HG02588 (cell line): ENCODE results near the gene WDFY3.
"Not testable (repeated sequence)": the region's sequence is repeated elsewhere in the genome, so short reads cannot be mapped to it uniquely, and the experiment has no call there.

Source experiments
- ATAC-seq: cut with Tn5 transposase; IDR thresholded peaks from one replicate; pipeline ENCODE4 v1.9.1; 2021; ENCODE audit warnings: mild to moderate bottlenecking, moderate library complexity; ENCODE audit not compliant: unreplicated experiment

Gene WDFY3

DNA sequence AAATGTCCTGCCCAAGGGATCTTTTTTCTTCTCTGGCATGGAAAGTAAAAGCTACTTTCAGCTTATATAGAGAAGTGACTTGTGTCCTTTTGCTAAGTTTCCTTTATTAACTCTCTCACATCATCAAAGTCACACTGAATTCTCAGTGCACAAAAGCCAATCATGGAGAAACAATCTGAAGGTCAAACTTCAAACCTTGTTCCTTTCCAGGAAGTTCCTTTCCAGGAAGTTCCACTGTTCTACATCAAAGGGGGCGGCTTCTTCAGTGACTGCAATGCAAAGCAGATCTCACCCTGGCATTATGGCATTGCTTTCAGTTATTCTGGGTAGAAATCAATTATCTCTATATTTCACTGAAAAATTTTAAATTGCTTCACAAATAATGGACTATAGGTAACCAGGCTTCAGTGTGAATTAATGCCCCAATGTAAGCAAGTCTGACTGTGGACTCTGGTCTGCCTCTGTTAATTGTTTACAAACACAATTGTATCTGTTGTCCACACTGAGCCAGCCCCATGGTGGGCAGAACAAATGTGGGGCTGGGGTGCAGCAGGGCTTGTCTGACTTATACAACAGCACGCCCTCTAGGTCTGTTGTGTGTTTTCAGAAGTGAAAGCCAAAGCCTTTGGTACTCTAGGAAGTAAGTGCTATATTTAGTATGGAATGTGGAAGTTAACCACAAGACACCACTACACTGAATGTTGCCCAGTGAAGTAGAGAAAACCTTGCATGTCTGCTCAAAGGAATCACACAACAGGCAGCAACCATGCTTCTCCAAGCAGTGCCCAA is 284.8 kb downstream of the WDFY3 start:
- no peak for ATAC-seq

DNA sequence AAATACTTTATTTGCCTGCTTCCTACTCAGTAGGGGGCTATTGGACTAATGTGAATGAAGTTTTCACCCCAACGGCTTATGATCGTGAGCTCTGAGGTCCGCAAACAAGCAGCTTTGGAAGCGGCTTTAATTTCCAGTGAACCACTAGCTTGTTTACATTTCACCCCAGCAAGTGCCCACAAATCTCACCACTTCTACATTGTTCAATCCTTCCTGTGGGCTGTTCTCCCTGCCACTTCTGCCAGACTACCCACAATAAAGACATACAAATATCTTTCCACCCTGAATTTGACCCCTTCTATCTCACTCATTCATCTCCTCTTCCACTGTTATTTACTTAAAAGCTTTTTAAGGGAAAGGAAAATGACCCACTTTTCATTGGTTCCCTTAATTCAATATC is 285.5 kb downstream of the WDFY3 start:
- ATAC-seq = no peak

DNA sequence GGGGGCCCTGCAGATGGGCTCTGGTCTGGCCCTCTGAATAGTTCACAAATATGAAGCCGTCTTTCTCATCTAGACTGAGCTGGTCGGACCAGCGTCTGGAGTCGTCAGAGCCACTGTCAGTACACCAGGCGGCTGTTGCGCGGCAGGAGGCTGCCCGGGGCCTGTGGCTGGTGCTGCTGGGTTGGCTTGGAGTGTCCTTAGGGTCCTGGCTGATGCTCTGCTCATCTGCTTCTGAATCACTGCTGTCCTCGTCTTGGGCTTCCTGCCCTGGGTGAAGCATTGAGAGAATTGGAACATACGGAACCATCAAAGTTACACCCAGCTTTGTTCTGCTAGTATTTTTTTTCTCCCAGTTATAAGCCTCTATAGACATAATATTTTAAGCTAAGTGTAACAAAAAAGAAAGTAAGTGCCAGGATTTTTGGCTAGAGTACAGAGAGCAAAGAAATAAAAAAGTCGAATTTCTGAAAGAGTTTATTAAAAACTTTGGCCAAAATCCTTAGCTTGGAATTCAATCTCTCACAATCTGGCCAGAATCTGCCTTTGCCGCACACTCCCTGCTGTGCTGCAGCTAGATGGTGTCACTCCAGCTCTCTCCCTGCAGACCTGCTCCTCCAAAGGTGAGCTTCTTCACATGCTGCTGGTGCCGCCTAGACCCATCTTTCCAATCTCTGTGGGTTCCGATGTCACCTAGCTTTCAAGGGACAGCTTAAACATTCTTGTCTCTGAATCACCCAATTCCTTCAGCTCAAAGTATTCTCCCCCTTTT is 287.3 kb downstream of the WDFY3 start:
- no peak for ATAC-seq

DNA sequence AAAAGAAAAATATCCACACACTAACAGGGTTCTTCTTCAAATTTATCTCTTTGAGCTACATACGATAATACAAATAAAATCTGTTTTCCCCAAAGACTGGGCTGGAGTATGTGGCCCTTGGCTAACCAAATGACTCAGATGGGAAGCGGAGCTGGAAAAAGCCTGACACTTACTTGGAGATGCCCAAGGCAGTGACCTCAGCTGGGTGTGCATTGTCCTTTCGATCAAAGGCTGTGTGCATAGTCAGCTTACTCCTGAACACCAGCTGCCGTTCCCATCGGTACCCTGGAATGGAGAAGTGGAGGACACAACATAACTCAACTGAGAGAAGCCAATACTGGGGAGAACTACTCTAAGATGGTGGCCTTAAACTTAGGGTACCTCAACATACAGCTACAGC is 288.5 kb downstream of the WDFY3 start:
- no peak for ATAC-seq

DNA sequence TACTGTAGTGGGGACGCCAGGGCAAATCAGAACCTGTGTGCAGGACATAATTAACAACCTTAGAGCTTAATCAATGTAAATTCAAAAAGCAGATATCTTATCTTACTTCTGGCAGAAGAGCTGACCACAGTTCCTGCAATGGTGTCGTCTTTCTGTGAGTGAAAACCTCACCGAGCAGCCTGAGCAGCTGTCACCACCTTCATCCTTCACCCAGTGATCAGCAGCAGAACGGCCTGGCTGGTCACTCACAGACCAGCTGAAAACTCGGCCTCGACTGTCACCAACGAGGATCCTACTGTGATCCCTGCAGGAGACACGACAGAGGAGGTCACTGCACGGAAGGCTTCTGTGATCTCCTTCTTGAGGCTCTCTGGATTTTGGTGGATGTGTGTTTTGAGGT is 289.4 kb downstream of the WDFY3 start:
- ATAC-seq = no peak

DNA sequence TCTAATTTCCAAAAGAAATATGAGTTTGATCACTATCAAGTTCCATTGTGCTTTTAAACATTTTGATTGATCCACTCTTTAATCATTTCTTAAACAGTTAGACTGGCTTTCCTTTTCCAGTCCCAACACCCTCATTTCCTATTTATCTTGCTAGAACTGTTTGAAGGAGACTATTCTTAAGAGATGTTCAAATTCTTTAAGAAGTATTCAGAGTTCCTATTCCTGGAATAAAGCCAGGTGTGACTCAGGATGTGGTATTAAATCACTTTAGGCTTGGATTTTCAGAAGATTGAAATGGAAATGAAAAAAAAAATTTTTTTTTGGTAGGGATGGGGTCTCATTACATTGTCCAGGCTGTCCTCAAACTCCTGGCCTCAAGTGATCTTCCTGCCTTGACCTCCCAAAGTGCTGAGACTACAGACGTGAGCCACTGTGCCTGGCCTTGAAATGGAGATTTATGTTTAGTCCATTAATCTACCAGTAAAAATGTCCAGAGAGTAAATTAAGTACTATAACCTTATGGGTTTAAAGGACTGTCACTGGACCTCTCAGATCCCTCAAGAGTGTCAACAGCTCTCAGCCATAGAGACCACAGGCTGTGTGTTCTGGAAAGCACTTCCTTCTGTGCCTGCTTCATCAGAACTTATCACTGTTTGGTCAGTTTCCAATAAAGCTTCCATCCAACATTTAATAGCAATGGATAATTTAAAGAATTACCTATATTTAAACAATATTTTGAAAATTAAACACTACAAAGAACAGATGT is 292.8 kb downstream of the WDFY3 start:
- ATAC-seq = no peak

DNA sequence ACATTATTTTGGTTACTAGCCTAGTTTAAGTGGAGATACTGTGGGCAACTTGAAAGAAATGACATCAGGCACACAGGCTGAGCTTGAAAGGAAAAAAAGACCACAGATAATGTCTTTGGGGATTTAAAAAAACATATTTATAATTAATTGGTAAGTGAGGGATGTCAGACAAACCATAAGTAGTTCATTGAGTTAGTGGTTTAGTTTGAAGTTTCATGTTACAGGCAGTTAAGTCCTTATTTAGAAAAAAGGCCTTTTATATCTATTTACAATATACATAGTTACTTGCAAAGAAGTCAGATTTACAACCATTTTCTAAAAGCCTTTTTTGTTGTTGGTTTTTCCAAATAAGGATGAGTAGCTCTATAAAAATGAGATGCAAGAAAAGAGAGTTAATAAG is 294.3 kb downstream of the WDFY3 start:
- ATAC-seq = no peak

DNA sequence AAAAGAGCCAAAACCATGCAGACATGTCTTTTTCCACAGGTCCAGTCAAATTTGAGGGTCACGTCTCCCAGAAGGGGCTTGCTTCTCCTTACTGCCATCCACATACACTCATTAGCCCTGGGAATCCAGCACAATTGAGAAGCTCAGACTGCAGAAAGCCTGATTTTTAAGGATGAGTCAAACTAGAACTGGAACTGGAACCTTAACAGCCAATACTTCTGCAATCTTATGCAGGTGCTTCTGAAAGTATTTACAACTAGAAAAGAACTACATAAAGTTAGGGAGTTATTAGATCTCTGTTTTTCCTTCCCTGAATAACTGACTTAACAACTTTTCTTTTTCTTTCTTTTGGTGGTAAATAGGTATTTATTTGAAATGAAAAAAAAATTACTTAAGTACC is 297.3 kb downstream of the WDFY3 start:
- ATAC-seq = no peak

DNA sequence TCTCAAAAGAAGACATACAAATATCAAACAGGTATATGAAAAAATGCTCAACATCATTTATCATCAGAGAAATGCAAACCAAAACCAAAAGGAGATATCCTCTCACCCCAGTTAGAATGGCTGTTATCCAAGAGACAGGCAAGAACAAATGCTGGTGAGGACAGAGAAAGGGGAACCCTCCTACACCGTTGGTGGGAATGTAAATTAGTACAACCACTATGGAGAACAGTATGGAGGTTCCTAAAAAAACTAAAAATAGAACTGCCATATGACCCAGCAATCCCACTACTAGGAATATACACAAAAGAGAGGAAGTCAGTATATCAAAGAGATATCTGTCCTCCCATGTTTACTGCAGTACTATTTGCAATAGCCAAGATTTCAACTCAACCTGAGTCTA is 300.1 kb downstream of the WDFY3 start:
- no peak for ATAC-seq

DNA sequence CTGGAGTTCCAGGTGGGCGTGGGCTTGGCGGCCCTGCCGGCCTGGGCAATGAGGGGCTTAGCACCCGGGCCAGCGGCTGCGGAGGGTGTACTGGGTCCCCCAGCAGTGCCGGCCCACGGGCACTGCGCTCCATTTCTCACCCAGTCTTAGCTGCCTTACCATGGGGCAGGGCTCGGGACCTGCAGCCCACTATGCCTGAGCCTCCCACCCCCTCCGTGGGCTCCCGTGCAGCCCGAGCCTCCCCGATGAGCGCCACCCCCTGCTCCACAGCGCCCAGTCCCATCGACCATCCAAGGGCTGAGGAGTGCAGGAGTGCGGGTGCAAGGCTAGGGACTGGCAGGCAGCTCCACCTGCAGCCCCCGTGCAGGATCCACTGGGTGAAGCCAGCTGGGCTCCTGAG is 301.7 kb downstream of the WDFY3 start:
- not testable (repeated sequence) for ATAC-seq

DNA sequence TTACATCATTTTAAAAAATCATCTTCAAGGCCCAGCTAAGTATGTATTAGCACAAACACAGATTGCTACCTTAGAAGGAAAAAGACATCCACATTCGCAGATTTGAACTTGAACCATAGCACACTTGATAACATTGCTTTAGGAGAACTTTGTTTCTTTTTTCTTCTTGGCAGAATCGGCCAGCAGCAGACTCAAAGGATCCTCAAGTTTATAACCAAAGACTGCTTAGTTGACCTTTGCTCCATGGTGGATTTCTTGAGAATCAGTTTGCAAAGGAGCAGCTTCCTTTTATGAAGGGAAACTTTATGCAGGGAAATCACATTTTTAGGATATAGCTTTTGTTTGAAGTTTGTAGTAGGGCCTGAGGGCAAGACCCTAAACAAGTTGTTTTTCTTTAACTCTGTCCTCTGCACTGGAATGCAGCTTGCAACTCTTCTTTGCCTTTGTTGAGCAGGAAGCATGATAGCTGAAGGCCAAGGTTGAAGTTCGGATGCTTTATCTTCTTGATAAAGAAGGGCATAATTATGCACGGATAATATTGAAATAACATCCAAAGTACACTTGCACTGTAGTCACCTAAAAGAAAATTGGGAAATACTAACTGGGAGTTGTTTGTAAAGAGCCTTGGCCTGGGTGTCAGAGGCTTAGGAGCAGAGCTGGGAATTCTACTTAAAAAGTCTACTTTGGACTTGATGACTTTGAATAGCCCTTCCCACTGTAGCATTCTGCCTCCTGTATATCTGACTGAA is 305.1 kb downstream of the WDFY3 start:
- ATAC-seq = no peak

DNA sequence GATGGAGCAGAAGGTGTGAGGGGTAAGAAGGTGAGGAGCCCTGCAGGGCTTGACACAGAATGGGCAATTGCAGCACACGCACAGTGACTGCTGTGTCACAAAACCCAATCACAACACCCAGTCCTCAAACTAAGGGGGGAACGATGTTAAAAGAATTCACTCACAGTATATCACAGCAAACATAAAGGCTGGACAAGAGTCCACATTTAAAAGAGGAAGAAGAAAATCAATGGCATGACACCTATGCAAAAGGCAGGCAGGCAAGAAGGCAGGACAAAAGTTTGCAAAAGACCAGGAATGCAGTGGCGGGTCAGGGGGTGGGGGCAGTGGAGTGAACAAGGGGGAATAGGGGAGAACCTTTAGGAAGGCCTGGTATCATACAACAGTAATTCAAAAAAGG is 305.9 kb downstream of the WDFY3 start:
- no peak for ATAC-seq

DNA sequence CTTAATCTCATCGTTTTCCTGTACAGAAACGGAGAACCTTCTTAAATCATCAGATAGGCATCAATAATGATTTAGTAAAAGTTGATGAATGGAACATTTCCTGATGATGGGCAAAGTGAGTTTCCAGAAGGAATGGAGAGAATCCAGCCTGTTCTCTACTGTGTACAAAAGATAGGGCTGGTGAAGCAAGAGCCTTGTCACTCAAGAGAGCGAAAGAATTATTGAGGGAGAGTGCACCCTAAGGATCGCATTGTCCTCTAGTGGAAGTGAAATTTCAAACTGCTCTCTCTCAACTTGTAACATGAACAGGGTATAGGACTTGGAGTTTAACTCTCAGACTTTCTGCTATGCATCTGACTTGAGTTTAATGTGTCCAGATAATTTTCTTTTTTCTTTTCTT is 314.0 kb downstream of the WDFY3 start:
- ATAC-seq = no peak

DNA sequence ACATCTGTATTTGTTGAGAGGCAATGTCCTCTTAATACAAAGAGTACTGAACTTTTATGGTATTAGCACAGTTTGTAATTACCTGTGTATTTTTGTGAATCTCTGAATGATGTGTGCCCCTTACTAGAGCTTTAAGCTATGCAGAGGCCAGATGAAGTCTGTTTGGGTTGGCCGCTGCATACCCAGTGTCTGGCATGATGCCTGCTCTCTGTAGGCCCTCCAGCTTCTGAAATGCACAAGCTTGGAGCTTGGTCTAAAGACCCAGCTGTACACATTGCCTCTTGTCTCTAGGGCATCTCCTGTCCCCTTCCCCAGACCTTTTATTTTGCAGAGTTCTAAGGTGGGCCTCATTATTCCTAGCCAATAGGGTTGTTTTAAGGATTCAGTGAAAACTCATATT is 315.0 kb downstream of the WDFY3 start:
- no peak for ATAC-seq

DNA sequence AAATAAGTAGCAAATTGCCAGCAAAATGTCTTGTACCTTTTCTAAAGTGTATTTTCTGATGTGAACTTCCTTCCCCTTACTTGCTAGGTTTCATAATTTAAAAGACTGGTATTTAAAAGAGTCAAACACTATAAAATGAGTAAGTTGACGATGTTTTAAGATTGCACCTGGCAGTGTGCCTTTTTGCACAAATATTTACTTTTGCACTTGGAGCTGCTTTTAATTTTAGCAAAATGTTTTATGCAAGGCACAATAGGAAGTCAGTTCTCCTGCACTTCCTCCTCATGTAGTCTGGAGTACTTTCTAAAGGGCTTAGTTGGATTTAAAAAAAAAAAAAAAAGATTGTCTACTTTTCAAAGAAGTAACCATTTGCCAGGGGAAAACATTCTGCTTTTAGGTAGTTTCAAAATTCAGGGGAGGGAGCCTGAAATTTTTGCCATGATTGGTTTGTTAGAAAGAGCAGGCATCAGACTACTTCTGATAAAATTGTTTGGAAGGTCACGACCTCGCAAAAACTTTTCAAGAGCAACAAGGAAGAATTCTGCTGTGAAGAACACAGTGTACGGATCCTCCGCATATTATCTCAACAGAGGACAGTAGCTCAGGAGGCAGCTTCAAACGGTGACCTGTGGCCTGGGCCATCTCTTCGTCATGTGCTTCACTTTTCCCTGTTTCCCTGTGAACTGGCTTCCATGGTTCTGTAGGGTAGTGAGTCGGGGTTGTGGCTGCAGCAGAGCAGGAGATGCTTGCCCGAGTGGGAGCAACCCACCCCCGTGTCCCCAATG is 317.4 kb downstream of the WDFY3 start:
- no peak for ATAC-seq

DNA sequence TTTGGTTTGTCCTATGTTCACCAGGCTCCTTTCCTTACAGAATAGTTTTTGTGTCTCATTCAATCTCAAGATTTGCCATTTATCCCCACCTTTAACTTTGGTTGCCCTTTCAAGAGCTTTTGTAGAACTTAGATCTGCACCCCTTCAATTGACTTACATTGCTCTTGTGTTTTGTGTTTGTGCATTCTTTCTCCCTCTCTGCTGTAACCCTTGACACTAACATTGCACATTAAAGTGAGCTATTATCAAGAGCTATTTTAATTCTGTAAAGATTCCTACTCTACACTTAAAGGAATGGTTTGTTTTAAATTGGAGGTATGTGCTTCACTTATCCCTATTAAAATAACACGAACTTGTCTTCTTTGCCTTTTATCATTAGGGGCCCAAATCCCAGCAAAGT is 318.3 kb downstream of the WDFY3 start:
- ATAC-seq = no peak

DNA sequence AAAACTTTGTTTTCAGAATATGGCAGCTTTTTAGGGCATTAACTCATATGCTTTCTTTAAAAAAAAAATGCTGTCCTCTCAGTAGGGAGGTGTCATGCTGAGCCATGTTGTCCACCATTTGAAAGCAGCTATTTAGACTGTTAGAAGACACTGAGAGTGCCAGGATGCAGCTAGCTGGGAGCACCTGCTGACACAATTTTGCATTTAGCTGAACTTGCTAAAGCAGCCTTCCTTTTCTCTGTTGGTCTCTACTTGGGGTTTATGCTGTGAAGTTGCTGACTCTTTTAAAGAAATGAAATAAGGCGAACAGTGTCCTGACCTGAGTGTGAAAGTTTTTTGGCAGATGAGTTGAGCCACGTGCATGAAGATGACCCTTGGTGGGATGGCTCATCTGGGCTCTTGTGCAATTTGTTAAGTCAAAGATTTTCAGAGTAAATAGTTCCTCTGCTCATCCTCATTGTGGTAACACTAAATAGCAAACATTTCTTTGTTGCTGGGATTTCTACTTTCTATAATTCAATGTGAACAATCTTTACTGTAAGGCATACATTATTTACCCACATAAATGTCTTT is 319.1 kb downstream of the WDFY3 start:
- ATAC-seq = no peak

DNA sequence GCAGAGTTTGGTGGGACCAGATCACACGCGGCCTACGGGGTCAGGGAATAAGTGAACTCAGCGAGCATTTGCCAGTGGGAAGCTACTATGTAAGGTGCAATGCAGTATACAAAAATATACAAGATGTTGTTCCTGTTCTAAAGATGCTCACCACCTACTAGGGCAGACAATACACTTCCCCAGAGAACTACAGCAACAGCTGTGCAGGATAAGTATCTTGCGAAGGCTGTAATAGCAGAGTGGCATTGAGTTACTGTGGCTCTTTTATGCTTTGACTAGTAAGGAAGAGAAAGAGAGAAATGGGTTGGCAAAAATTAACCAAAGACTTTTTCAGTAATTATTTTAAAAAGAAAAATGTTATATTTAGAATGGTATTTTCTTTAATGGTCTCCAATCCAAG is 322.4 kb downstream of the WDFY3 start:
- no peak for ATAC-seq

DNA sequence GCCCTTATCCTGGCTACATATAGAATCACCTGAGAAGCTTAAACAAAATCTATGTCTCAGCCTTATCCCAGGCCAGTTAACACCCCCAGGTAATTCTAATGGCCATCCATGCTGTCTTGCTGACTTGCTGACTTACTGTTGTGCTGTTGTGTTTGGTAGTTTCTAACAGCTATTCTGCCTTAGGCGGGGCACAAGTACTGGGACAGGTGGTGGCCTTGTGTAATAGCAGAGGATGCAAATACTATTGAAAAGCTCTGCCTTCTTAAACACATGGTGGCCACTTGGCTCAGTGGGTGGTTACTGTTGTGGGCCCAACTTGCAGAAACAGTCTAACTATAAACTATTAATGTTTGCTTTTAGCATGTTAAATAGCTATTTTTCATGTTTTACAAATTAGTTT is 327.3 kb downstream of the WDFY3 start:
- no peak for ATAC-seq

DNA sequence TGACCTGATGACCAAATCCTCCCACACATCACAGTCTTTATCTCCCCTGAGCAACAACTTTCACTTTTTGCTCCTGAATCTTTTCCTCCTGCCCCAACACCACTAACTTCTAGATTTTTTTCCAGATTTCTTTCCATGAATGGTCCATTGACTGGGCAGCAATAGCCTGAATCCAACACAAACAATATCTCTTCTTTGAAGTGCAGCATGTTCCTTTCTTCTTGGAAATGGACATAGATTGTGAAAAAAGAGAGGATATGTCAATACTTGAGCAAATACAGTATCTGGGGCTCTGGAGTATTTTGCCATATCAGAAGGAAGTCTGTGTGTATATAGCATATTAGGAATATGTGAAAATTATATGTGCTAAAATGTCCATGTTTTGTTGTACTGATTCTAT is 328.4 kb downstream of the WDFY3 start:
- ATAC-seq = no peak
